ENCODE measurements around the gene ACTN2. TPM values are rescaled to one million over a fixed set of nuclear protein-coding genes. Genes with fewer than 3 reads are reported as not detected.

Gene ACTN2
- polyA plus RNA-seq, 1 experiment: not detected

DNA sequence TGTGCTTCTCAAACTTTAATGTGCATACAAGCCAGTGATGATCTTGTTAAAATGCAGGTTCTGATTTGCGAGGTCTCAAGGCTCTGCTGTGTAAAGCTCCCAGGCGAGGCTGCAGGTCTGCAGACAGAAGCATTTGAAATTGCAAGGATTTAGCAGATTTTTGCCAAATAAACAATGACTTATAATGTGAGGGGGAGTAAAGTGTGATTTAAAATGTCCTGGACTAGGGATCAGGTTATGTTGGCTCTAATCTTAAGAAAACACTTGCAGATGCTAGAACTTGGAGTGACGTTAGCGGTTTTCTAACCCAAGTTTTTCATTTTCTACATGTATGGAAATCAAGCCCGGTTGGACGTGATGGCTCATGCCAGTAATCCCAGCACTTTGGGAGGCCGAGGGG is 16.2 kb upstream of the ACTN2 start:
- DNase-seq (ENCODE audit: low read depth): no peak
- Histone ChIP-seq H3K4me3 (ENCODE audit: low read depth, low read length) (no peak overlapping the region), H3K36me3 (ENCODE audit: control insufficient read depth, insufficient read depth, low read length) (no peaks in the 10 kb centered on the region), H3K27me3 (ENCODE audit: control insufficient read depth, insufficient read depth, low read length) (no peaks in the 10 kb centered on the region)
- TF ChIP-seq, protein P1, sequence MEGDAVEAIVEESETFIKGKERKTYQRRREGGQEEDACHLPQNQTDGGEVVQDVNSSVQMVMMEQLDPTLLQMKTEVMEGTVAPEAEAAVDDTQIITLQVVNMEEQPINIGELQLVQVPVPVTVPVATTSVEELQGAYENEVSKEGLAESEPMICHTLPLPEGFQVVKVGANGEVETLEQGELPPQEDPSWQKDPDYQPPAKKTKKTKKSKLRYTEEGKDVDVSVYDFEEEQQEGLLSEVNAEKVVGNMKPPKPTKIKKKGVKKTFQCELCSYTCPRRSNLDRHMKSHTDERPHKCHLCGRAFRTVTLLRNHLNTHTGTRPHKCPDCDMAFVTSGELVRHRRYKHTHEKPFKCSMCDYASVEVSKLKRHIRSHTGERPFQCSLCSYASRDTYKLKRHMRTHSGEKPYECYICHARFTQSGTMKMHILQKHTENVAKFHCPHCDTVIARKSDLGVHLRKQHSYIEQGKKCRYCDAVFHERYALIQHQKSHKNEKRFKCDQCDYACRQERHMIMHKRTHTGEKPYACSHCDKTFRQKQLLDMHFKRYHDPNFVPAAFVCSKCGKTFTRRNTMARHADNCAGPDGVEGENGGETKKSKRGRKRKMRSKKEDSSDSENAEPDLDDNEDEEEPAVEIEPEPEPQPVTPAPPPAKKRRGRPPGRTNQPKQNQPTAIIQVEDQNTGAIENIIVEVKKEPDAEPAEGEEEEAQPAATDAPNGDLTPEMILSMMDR (IDR thresholded peaks at IDR 0.05; ENCODE audit: insufficient read depth, low read depth, low read length): no peak
- CTCF ChIA-PET: no interaction called here
- POLR2A ChIA-PET: no interaction called here

DNA sequence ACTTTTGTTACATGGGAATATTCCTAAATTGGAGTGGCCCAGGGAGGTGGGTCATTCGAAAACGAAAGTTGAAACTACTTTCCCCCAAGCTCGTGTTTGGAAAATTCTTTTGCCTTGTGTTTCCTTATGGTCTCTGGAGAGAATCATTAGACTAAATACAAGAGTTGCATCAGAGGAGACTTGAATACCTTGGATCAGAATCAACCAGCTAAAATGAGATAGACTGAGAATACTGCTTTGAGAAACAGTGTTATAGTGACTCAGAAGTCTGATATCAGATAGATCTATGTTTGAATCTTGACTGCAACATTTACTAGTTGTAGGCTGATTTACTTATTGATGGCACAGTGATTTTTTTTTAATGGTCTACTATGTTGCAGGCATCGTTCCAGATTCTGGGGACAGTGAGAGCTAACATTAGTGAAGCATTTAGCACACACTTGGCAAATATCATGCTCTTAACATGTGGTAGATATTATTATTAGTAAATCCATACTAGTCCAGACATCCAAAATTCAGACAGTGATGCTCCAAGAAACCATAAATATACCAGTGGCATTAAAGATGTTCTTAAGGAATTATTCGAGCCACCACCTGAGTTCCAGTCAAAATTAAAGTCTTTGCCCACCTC is 12.9 kb upstream of the ACTN2 start:
- POLR2A ChIA-PET: no interaction called here
- CTCF ChIA-PET: no interaction called here
- DNase-seq (ENCODE audit: low read depth): no peak

DNA sequence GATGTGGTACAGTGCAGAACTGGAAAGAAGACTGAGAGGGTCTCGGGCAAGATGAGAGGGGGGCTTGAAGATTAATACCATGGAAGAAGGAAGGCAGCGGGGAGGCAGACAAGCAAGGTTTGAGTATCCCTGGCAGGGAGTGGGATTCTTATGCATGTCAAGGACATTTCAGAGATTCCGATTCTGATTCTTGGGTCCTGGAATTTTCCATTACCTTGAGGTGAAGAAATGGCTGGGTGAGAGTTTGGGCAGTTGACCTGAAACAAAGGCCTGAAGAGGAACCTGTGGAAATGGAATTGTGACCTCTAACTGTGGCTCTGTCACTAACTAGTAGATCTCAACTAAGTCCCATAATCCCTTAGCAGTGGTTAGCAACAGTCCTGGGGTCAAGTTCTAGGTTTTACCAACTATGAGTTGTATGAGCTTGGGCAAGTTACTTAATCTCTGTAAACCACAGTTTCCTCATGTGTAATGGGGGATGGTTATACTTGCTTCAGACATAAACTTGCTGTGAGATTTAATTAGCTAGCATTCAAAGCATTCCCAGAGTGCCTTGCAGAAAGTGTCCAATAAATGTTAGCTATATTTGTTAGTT is 8.6 kb upstream of the ACTN2 start:
- DNase-seq (ENCODE audit: low read depth): no peak
- TF ChIP-seq, protein P1 (IDR thresholded peaks at IDR 0.05; ENCODE audit: insufficient read depth, low read depth, low read length): no peak
- Histone ChIP-seq H3K36me3 (ENCODE audit: control insufficient read depth, insufficient read depth, low read length) (no peaks in the 10 kb centered on the region), H3K27me3 (ENCODE audit: control insufficient read depth, insufficient read depth, low read length) (no peaks in the 10 kb centered on the region), H3K4me3 (ENCODE audit: low read depth, low read length) (no peak overlapping the region)
- ChIA-PET CTCF (no interaction called here), POLR2A (no interaction called here)

More for the DNA sequence above, 12.9 kb upstream of the ACTN2 start:
- Histone ChIP-seq H3K4me3 (ENCODE audit: low read depth, low read length) (no peak overlapping the region), H3K27me3 (ENCODE audit: control insufficient read depth, insufficient read depth, low read length) (no peaks in the 10 kb centered on the region), H3K36me3 (ENCODE audit: control insufficient read depth, insufficient read depth, low read length) (no peaks in the 10 kb centered on the region)
- TF ChIP-seq, protein P1 (IDR thresholded peaks at IDR 0.05; ENCODE audit: insufficient read depth, low read depth, low read length): no peak

DNA sequence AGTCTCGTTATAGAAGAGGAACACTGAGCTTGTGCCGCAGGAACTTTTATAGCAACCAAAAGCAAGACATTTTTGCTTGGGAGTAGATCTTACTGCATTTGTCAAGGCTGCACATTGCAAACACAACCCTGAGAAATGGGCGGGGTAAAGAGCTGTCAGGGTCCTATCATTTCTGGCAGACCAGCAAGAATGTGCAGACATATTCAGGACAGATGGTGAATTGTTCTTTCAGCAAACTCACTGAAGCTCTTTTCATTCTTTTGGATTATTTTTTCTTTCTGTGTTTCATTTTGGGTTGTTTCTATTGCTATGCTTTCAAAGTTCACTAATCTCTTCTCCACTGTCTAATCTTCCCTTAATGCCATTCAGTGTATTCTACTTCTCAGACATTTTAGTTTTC is 5.1 kb upstream of the ACTN2 start:
- Histone ChIP-seq H3K27me3 (ENCODE audit: control insufficient read depth, insufficient read depth, low read length) (no peaks in the 10 kb centered on the region; the same call in 1 of the 2 replicates), H3K4me3 (ENCODE audit: low read depth, low read length) (no peak overlapping the region), H3K36me3 (ENCODE audit: control insufficient read depth, insufficient read depth, low read length) (no peaks in the 10 kb centered on the region)
- POLR2A ChIA-PET: no interaction called here
- CTCF ChIA-PET: no interaction called here
- TF ChIP-seq, protein P1 (IDR thresholded peaks at IDR 0.05; ENCODE audit: insufficient read depth, low read depth, low read length): no peak
- no peak for DNase-seq (ENCODE audit: low read depth)

DNA sequence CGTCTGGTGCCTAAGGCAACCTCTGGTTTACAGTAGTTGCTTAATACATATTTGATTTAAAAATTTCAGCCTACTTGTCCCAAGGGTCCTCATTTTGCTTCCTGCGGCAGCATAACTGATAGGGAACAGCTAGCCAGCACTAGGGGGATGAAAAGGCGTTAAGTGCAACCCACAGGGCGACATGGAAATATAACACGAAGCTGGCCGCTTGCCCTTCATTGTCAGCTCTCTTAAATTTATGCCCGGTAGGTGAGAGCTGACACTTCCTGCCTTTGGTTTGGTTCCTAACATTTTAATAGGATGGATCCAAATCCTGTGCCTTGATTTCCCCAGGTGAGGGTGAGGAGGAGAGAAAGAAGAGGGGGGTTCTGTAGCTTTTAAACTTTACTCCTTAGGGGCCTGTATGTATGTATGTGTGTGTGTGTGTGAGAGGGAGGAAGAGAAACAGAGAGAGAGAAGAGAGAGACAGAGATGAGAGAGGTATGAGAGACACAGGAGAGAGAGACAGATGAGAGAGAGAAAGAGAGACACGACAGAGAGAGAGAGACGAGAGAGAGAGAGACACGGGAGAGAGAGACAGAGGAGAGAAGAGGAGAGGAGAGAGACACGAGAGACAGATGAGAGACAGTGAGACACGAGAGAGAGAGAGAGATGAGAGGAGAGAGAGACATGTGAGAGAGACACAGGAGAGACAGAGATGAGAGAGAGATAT is 938 bp upstream of the ACTN2 start:
- Histone ChIP-seq H3K4me3 (ENCODE audit: low read depth, low read length) (no peak overlapping the region), H3K36me3 (ENCODE audit: control insufficient read depth, insufficient read depth, low read length) (no peaks in the 10 kb centered on the region), H3K27me3 (ENCODE audit: control insufficient read depth, insufficient read depth, low read length) (peaks cover 4% of the 10 kb centered on the region)
- DNase-seq (ENCODE audit: low read depth): no peak
- TF ChIP-seq, protein P1 (IDR thresholded peaks at IDR 0.05; ENCODE audit: insufficient read depth, low read depth, low read length): no peak
- ChIA-PET POLR2A (no interaction called here), CTCF (no interaction called here)
